Islet of Langerhans (tissue), 1 donor: Measurements from ENCODE around the gene TNFAIP8L2.
"Not testable (repeated sequence)": the region's sequence is repeated elsewhere in the genome, so short reads cannot be mapped to it uniquely, and the experiment has no call there.

ENCODE experiments used
- FAIRE-seq: peaks from one replicate; lab custom pipeline; 2011; peaks lifted over from hg19 to GRCh38; lab: Jason Lieb, UNC

Gene TNFAIP8L2

GRCh38 chr1:151146072-151146411 is 10.4 kb upstream of the TNFAIP8L2 start:
- FAIRE-seq = no peak

GRCh38 chr1:151146412-151147131 is 9.9 kb upstream of the TNFAIP8L2 start, which contains the start of gene SEMA6C:
Gene SEMA6C (minus strand): TSS chr1:151146631. CDS start chr1:151142621, 4,010 bp downstream.
- FAIRE-seq = no peak

- FAIRE-seq = no peak
These were observed 9.3 kb upstream of the TNFAIP8L2 start for GRCh38 chr1:151147132-151147503.

GRCh38 chr1:151147665-151148064 is 8.8 kb upstream of the TNFAIP8L2 start:
- no peak for FAIRE-seq

GRCh38 chr1:151157067-151157531 is 650 bp downstream of the TNFAIP8L2 start:
- FAIRE-seq = no peak

- FAIRE-seq = no peak
These were observed 1.9 kb downstream of the TNFAIP8L2 start for GRCh38 chr1:151158326-151158725.

- no peak for FAIRE-seq
These were observed 2.4 kb downstream of the TNFAIP8L2 start for GRCh38 chr1:151158751-151159251.

GRCh38 chr1:151159373-151159772 is 2.9 kb downstream of the TNFAIP8L2 start:
- no peak for FAIRE-seq

- FAIRE-seq = no peak
These were observed 8.4 kb downstream of the TNFAIP8L2 start for GRCh38 chr1:151164732-151165280.

GRCh38 chr1:151165281-151165737 is 8.9 kb downstream of the TNFAIP8L2 start:
- no peak for FAIRE-seq

- FAIRE-seq = peak; percentile 96
These were observed 9.5 kb downstream of the TNFAIP8L2 start, which contains the start of the genes LYSMD1 and SCNM1 for GRCh38 chr1:151165738-151166504. Gene LYSMD1 (minus strand): TSS chr1:151165902. CDS start chr1:151165258, 644 bp downstream. Gene SCNM1 (plus strand): TSS chr1:151166144. CDS start chr1:151166153, 9 bp downstream.

- no peak for FAIRE-seq
These were observed 10.1 kb downstream of the TNFAIP8L2 start for GRCh38 chr1:151166505-151166956.

- no peak for FAIRE-seq
These were observed 10.7 kb downstream of the TNFAIP8L2 start for GRCh38 chr1:151167116-151167515.

- FAIRE-seq = no peak
These were observed 14.7 kb downstream of the TNFAIP8L2 start for GRCh38 chr1:151171190-151171589.

- FAIRE-seq = no peak
These were observed 18.7 kb downstream of the TNFAIP8L2 start for GRCh38 chr1:151175041-151175741.

GRCh38 chr1:151175863-151176262 is 19.4 kb downstream of the TNFAIP8L2 start, which contains the start of gene TMOD4:
Gene TMOD4 (minus strand): TSS chr1:151175981. CDS start chr1:151174875, 1,106 bp downstream.
- no peak for FAIRE-seq

GRCh38 chr1:151176514-151177045 is 20.1 kb downstream of the TNFAIP8L2 start:
- FAIRE-seq = no peak

- no peak for FAIRE-seq
These were observed 27.8 kb downstream of the TNFAIP8L2 start for GRCh38 chr1:151184211-151184610.

- FAIRE-seq = peak; percentile 78
These were observed 30.8 kb downstream of the TNFAIP8L2 start for GRCh38 chr1:151187205-151187604.

- not testable (repeated sequence) for FAIRE-seq
These were observed 32.2 kb downstream of the TNFAIP8L2 start for GRCh38 chr1:151188667-151189066.

- FAIRE-seq = no peak
These were observed 33.4 kb downstream of the TNFAIP8L2 start, which contains the start of gene VPS72 for GRCh38 chr1:151189637-151190445. Gene VPS72 (minus strand): TSS chr1:151190197. CDS start chr1:151190121, 76 bp downstream.
